ENCODE measurements around the gene DOP1A. TPM values are rescaled to one million over a fixed set of nuclear protein-coding genes. Genes with fewer than 3 reads are reported as not detected.

Gene DOP1A
- total RNA-seq, 1 experiment from 2014 or later, result 24.4 TPM

GRCh38 chr6:83053678-83054077 is 13.8 kb upstream of the DOP1A start:
- Mint-ChIP-seq H3K9me3 (ENCODE audit: low read depth, unreplicated experiment) (no peaks in the 10 kb centered on the region), H3K36me3 (ENCODE audit: insufficient read depth, unreplicated experiment) (peaks cover 7% of the 10 kb centered on the region), H3K27me3 (ENCODE audit: unreplicated experiment) (no peaks in the 10 kb centered on the region), H3K4me1 (ENCODE audit: low read depth, unreplicated experiment) (peaks cover 13% of the 10 kb centered on the region), H3K27ac (ENCODE audit: unreplicated experiment) (no peak overlapping the region), H3K4me3 (ENCODE audit: low read depth, unreplicated experiment) (no peak overlapping the region)
- intact Hi-C loops (cut with micrococcal nuclease; ENCODE audit: unreplicated experiment), result loop anchor here (2.0 to 10.0 kb wide), 2 partner anchors 219 to 465 kb away; no protein-coding TSS in a partner anchor
- no TSS peak for BruUV-seq (replicated peaks)
- no peak for DNase-seq
- CTCF ChIA-PET, result interaction anchor here (0.9 kb wide), 1 partner anchor 142 kb away, joined by 3 read pairs; no protein-coding TSS in a partner anchor
- no peak for TF ChIP-seq CTCF (IDR thresholded peaks at IDR 0.05; ENCODE audit: unreplicated experiment)

GRCh38 chr6:83055366-83055964 is 12.0 kb upstream of the DOP1A start:
- Mint-ChIP-seq H3K4me1 (ENCODE audit: low read depth, unreplicated experiment) (peaks cover 13% of the 10 kb centered on the region), H3K4me3 (ENCODE audit: low read depth, unreplicated experiment) (no peak overlapping the region), H3K36me3 (ENCODE audit: insufficient read depth, unreplicated experiment) (peaks cover 7% of the 10 kb centered on the region), H3K27me3 (ENCODE audit: unreplicated experiment) (no peaks in the 10 kb centered on the region), H3K27ac (ENCODE audit: unreplicated experiment) (no peak overlapping the region), H3K9me3 (ENCODE audit: low read depth, unreplicated experiment) (no peaks in the 10 kb centered on the region)
- peak; percentile 84 for TF ChIP-seq CTCF (IDR thresholded peaks at IDR 0.05; ENCODE audit: unreplicated experiment)
- intact Hi-C loops (cut with micrococcal nuclease; ENCODE audit: unreplicated experiment), result loop anchor here (1.0 to 10.0 kb wide), 6 partner anchors 221 to 803 kb away; partner anchors contain the start of gene TPBG
- BruUV-seq (replicated peaks), result no TSS peak
- CTCF ChIA-PET, result no interaction called here
- DNase-seq, result peak; percentile 65

- Mint-ChIP-seq H3K27me3 (ENCODE audit: unreplicated experiment) (no peaks in the 10 kb centered on the region), H3K9me3 (ENCODE audit: low read depth, unreplicated experiment) (no peaks in the 10 kb centered on the region), H3K36me3 (ENCODE audit: insufficient read depth, unreplicated experiment) (peaks cover 7% of the 10 kb centered on the region), H3K4me1 (ENCODE audit: low read depth, unreplicated experiment) (no peaks in the 10 kb centered on the region), H3K27ac (ENCODE audit: unreplicated experiment) (no peak overlapping the region), H3K4me3 (ENCODE audit: low read depth, unreplicated experiment) (no peak overlapping the region)
- intact Hi-C loops (cut with micrococcal nuclease; ENCODE audit: unreplicated experiment), result loop anchor here (5.0 to 10.0 kb wide), 3 partner anchors 223 to 696 kb away; partner anchors contain the start of gene TPBG
- TF ChIP-seq CTCF (IDR thresholded peaks at IDR 0.05; ENCODE audit: unreplicated experiment), result peak; percentile 71
- DNase-seq, result peak; percentile 58
- CTCF ChIA-PET, result interaction anchor here (0.7 to 1.2 kb wide), 2 partner anchors 9 to 805 kb away, joined by 3 to 4 read pairs; no protein-coding TSS in a partner anchor
- BruUV-seq (replicated peaks), result no TSS peak
Measured at GRCh38 chr6:83057705-83058321, 9.7 kb upstream of the DOP1A start.

GRCh38 chr6:83061190-83061589 is 6.3 kb upstream of the DOP1A start:
- H3K4me3 Mint-ChIP-seq (ENCODE audit: low read depth, unreplicated experiment), result no peak overlapping the region
- CTCF ChIA-PET, result no interaction called here
- BruUV-seq (replicated peaks), result no TSS peak
- H3K9me3 Mint-ChIP-seq (ENCODE audit: low read depth, unreplicated experiment), result no peaks in the 10 kb centered on the region
- no peak for DNase-seq
- no peak for TF ChIP-seq CTCF (IDR thresholded peaks at IDR 0.05; ENCODE audit: unreplicated experiment)
- peaks cover 5% of the 10 kb centered on the region for H3K4me1 Mint-ChIP-seq (ENCODE audit: low read depth, unreplicated experiment)
- no peaks in the 10 kb centered on the region for H3K27me3 Mint-ChIP-seq (ENCODE audit: unreplicated experiment)
- peaks cover 23% of the 10 kb centered on the region for H3K36me3 Mint-ChIP-seq (ENCODE audit: insufficient read depth, unreplicated experiment)
- intact Hi-C loops (cut with micrococcal nuclease; ENCODE audit: unreplicated experiment), result loop anchor here (10.0 kb wide), 1 partner anchor 354 kb away; no protein-coding TSS in a partner anchor
- no peak overlapping the region for H3K27ac Mint-ChIP-seq (ENCODE audit: unreplicated experiment)
